Pancreas (tissue), 10 donors: ENCODE measurements around the gene POLN. TPM values are rescaled to one million over a fixed set of nuclear protein-coding genes. Genes with fewer than 3 reads are reported as not detected.

Source experiments
- ATAC-seq, 4 donors: fragments of 200-7000 bp; cut with Tn5 transposase; one replicate each; pipeline versions ENCODE4 v1.8.0 to v1.9.1; 2020; ENCODE audit warnings: mild to moderate bottlenecking in 4 of 4, moderate library complexity in 4 of 4
- DNase-seq, 6 donors: peaks; one replicate each; pipeline ENCODE4 v3.0.0-alpha.2; 2020
- FAIRE-seq: peaks from 2 replicates; lab custom pipeline; 2012; peaks lifted over from hg19 to GRCh38; lab: Jason Lieb, UNC
- H3K27ac ChIP-seq, 4 donors: fragments of 200-600 bp; sonication (generic); 1 replicate in 3 of 4; 2 replicates in 1 of 4; pipeline versions ENCODE4 v1.5.0 to v1.8.0; 2020
- H3K27me3 ChIP-seq, 4 donors: fragments of 200-600 bp; one replicate each; pipeline ENCODE4 v1.8.0; 2021
- H3K36me3 ChIP-seq, 3 donors: fragments of 200-600 bp; sonication (generic) in 1 of 3; one replicate each; pipeline versions ENCODE4 v1.5.0 to v1.8.0; 2020 to 2021
- H3K4me1 ChIP-seq, 3 donors: fragments of 200-600 bp; one replicate each; pipeline ENCODE4 v1.8.0; 2021
- H3K4me3 ChIP-seq, 4 donors: fragments of 200-600 bp; sonication (generic) in 2 of 4; one replicate each; pipeline versions ENCODE4 v1.5.0 to v1.8.0; 2020 to 2021
- H3K9me3 ChIP-seq, 4 donors: fragments of 200-600 bp; one replicate each; pipeline ENCODE4 v1.8.0; 2021
- WGBS, 2 donors: extraction: QIAGEN DNeasy Blood & Tissue Kit; methylation state at CpG; one replicate each; pipeline ENCODE4 v1.1.7; 2013; 5-methylcytosine and 5-hydroxymethylcytosine counted together
- intact Hi-C, 3 donors: fragments of 100-400 bp; cut with DNase I; formaldehyde crosslinking; loops; one replicate each; pipeline versions ENCODE4 v1.11.1 to v1.14.2; 2022
- polyA plus RNA-seq, 2 donors: library from polyadenylated mRNA; stranded (reverse); fragments of 200-250 nt; gene quantifications; one replicate each; pipeline ENCODE4 v1.2.3, GENCODE V29; 2013
- total RNA-seq, 6 donors: library from RNA; stranded (reverse); fragmentation: NEBNext Ultra II Directional in 4 of 6; extraction: Animal tissue kit (Norgen Biotek cat#: 25700) in 4 of 6; gene quantifications; one replicate each; pipeline versions ENCODE4 v1.2.1 to v1.2.4, GENCODE V29; 2021 to 2023
- TF ChIP-seq, protein P1 (sequence below), 4 donors: fragments of 200-600 bp; sonication (generic) in 3 of 4; IDR thresholded peaks; one replicate each; pipeline versions ENCODE4 v1.5.0 to v1.8.0; 2021; ENCODE audit warnings: antibody characterized with exemption in 4 of 4
- donor health status: healthy with polysubstance abuse.
- donor health status: DM: no; HTN: no; CAD: no; lungs with moderate emphysema.
- donor health status: DM: no; HTN: no; CAD: no.
- donor health status: control.
- donor health status: control.
- donor health status: Bipolar disorder and iron deficiency.
- donor health status: DM: yes; HTN: yes; CAD: no.
- donor health status: DM: no; HTN: no; CAD: no.
- donor health status: DM: no; HTN: no; CAD: no.
- donor health status: DM: yes; HTN: yes; CAD: no.

POLN gene
- total and polyA plus RNA-seq, 8 donors: 0.95 to 3.6 (median 1.9) TPM

DNA sequence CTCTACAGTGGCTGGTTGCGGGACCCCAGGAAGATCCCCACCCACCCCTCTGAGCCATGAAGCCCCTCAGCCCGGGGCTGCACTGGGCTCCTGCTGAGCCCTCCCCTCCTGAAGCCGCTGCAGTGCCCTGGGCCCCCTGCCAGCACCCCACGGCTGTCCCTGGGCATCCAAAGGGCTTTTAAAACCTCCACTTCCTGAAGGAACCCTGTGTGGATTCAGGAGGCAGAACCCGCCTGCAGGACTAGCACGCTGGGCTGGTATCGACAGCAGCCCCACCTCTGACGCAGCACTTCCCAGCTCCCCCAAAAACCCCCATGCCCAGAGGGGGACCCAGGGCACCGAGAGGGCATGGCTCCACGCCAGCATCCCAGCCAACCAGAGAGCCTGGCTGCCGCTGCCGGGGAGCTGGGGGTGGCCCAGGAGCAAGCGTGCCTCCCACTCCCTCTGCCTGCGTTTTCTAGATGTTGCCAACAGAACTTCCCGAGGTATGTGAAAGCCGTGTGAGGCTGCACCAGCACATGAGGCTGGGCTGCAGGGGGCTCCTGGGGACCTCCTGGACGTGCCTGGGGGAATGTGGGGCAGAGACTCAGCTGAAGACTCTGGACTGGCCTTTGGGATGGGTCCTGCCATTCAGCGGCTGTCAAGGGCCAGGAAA lies 13.7 kb upstream of the POLN start:
- TF ChIP-seq, protein P1, sequence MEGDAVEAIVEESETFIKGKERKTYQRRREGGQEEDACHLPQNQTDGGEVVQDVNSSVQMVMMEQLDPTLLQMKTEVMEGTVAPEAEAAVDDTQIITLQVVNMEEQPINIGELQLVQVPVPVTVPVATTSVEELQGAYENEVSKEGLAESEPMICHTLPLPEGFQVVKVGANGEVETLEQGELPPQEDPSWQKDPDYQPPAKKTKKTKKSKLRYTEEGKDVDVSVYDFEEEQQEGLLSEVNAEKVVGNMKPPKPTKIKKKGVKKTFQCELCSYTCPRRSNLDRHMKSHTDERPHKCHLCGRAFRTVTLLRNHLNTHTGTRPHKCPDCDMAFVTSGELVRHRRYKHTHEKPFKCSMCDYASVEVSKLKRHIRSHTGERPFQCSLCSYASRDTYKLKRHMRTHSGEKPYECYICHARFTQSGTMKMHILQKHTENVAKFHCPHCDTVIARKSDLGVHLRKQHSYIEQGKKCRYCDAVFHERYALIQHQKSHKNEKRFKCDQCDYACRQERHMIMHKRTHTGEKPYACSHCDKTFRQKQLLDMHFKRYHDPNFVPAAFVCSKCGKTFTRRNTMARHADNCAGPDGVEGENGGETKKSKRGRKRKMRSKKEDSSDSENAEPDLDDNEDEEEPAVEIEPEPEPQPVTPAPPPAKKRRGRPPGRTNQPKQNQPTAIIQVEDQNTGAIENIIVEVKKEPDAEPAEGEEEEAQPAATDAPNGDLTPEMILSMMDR (IDR thresholded peaks at IDR 0.05): no peak
- FAIRE-seq (no peak), DNase-seq (peak; percentile 19 to 80 (median 46)), ATAC-seq (peak; percentile 8 to 38 (median 21))
- Histone ChIP-seq H3K4me3 (no peak overlapping the region), H3K9me3 (no peaks in the 10 kb centered on the region), H3K36me3 (peaks cover 0 to 12% (median 0%) of the 10 kb centered on the region in 3 donors), H3K27me3 (no peaks in the 10 kb centered on the region), H3K27ac (peak overlapping the region; percentile 39 to 63 (median 50)), H3K4me1 (peaks cover 0 to 13% (median 12%) of the 10 kb centered on the region in 3 donors)
- 62 to 64% methylated on average over 17 to 18 of the region's 18 CpGs for WGBS, 2 donors
- intact Hi-C loops: no loop called here

DNA sequence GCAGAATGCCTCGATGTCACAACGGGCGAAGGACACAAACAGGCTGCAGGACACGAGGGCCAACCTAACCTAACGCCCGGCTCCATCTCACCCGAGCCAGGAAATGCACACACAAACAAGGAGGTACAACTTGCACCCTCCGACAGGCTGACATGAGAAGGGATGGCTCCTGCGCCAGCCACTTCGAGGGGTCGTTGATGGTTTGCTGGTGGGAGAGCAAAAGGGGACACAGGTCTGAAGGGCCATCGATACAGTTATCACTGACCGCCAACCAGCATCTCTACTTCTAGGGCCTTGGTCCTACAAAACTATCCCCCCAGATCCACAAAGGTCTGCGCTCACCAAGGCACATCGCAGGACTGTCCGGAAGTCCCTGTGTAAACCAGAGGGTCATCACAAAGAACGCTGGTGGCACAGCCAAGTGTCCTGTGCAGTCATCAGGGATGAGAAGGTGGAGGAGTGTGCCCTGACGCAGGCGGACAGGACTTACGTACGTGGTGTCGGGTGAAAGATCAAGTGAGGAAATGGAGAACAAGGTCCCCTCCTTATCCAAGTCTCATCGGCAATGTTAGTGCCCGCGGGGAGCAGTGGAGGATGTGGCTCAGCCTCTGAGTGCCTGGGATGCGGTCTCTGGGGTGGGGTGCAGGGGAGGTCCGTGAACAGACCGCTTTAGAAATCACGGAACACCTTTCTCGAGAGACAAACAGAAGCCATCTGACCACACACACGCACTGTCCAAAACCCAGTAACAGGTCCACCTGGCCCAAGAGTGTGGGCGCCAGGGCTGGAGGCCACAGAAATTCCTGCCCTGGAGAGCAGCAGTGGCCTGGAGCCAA lies 13.0 kb upstream of the POLN start:
- intact Hi-C loops: no loop called here
- peak in 4 of 6 donors; percentile 3 to 35 (median 10) for DNase-seq

GRCh38 chr4:2253160-2254084 lies 11.5 kb upstream of the POLN start:
- peak in 5 of 6 donors; percentile 2 to 62 (median 12) for DNase-seq
- peaks cover 0 to 23% (median 0%) of the 10 kb centered on the region in 3 donors for H3K36me3 ChIP-seq
- 85 to 86% methylated on average over 32 of the region's 32 CpGs for WGBS, 2 donors
- ATAC-seq: no peak
- intact Hi-C loops: no loop called here
- no peak overlapping the region for H3K4me3 ChIP-seq
- TF ChIP-seq, protein P1 (IDR thresholded peaks at IDR 0.05): no peak
- FAIRE-seq: no peak
- peaks cover 0 to 4% (median 0%) of the 10 kb centered on the region in 3 donors for H3K4me1 ChIP-seq
- H3K27me3 ChIP-seq: no peaks in the 10 kb centered on the region
- no peaks in the 10 kb centered on the region for H3K9me3 ChIP-seq
- H3K27ac ChIP-seq: no peak overlapping the region

More for the DNA sequence above, 13.0 kb upstream of the POLN start:
- H3K36me3 ChIP-seq: peaks cover 0 to 19% (median 0%) of the 10 kb centered on the region in 3 donors
- ATAC-seq: no peak
- 78 to 81% methylated on average over 32 of the region's 32 CpGs for WGBS, 2 donors
- peak overlapping the region in 3 of 4 donors; percentile 39 to 62 (median 42) for H3K27ac ChIP-seq
- H3K4me1 ChIP-seq: peaks cover 0 to 6% (median 5%) of the 10 kb centered on the region in 3 donors
- no peak overlapping the region for H3K4me3 ChIP-seq
- H3K9me3 ChIP-seq: no peaks in the 10 kb centered on the region
- no peaks in the 10 kb centered on the region for H3K27me3 ChIP-seq
- no peak for FAIRE-seq
- TF ChIP-seq, protein P1 (IDR thresholded peaks at IDR 0.05): no peak

GRCh38 chr4:2252530-2253091 lies 10.7 kb upstream of the POLN start:
- 86 to 88% methylated on average over 12 of the region's 12 CpGs for WGBS, 2 donors
- FAIRE-seq (no peak), ATAC-seq (no peak), DNase-seq (peak in 2 of 6 donors; percentile 15 to 50)
- peaks cover 0 to 4% (median 0%) of the 10 kb centered on the region in 3 donors for H3K4me1 ChIP-seq
- TF ChIP-seq, protein P1 (IDR thresholded peaks at IDR 0.05): no peak
- H3K27me3 ChIP-seq: no peaks in the 10 kb centered on the region
- H3K27ac ChIP-seq: no peak overlapping the region
- no peaks in the 10 kb centered on the region for H3K9me3 ChIP-seq
- no peak overlapping the region for H3K4me3 ChIP-seq
- peaks cover 0 to 23% (median 0%) of the 10 kb centered on the region in 3 donors for H3K36me3 ChIP-seq
- intact Hi-C loops: no loop called here
